Neuronal stem cell (in vitro differentiated cells): ENCODE results near the gene INO80D.
A peak's percentile ranks its signal among the peaks of the same experiment; 100 is the strongest.
"Not testable (repeated sequence)": the region's sequence is repeated elsewhere in the genome, so short reads cannot be mapped to it uniquely, and the experiment has no call there.

Experiments used
- DNase-seq: peaks from one replicate; pipeline ENCODE4 v3.0.0-alpha.2; 2013; ENCODE audit warnings: low spot score
- H2AFZ ChIP-seq: one replicate; pipeline ENCODE4 v1.6.1; 2013; ENCODE audit warnings: mild to moderate bottlenecking, low read length, inconsistent platforms
- H2AK5ac ChIP-seq: 2 replicates; pipeline ENCODE4 v1.6.1; 2013; ENCODE audit warnings: low read depth, mild to moderate bottlenecking, inconsistent platforms, low read length, moderate library complexity, mixed read lengths
- H2BK120ac ChIP-seq: 2 replicates; pipeline ENCODE4 v1.6.1; 2013; ENCODE audit warnings: low read depth, mild to moderate bottlenecking, inconsistent platforms, low read length, moderate library complexity, mixed read lengths
- H2BK12ac ChIP-seq: one replicate; pipeline ENCODE4 v1.6.1; 2013; ENCODE audit warnings: low read length, inconsistent platforms
- H2BK15ac ChIP-seq: 2 replicates; pipeline ENCODE4 v1.6.1; 2013; ENCODE audit warnings: mild to moderate bottlenecking, low read length, inconsistent platforms, mixed read lengths
- H2BK5ac ChIP-seq: one replicate; pipeline ENCODE4 v1.6.1; 2013; ENCODE audit warnings: inconsistent platforms, mild to moderate bottlenecking, low read length, moderate library complexity
- H3K14ac ChIP-seq: one replicate; pipeline ENCODE4 v1.6.1; 2013; ENCODE audit warnings: low read length, inconsistent platforms
- H3K18ac ChIP-seq: 2 replicates; pipeline ENCODE4 v1.6.1; 2013; ENCODE audit warnings: low read length, inconsistent platforms
- H3K23ac ChIP-seq: 2 replicates; pipeline ENCODE4 v1.6.1; 2013; ENCODE audit warnings: low read depth, mild to moderate bottlenecking, mixed read lengths, low read length, inconsistent platforms; ENCODE audit not compliant: poor library complexity
- H3K27ac ChIP-seq: replicated peaks from 3 replicates; pipeline ENCODE4 v1.5.1; 2013; ENCODE audit warnings: low read length, inconsistent platforms
- H3K27me3 ChIP-seq, 3 experiments: 2 replicates each; pipeline ENCODE4 v1.6.1; 2013; ENCODE audit warnings: low read length in 3 of 3, mild to moderate bottlenecking in 2 of 3, inconsistent platforms in 1 of 3, low read depth in 1 of 3, mixed read lengths in 1 of 3, moderate library complexity in 1 of 3; ENCODE audit not compliant: control insufficient read depth in 3 of 3, insufficient read depth in 3 of 3
- H3K36me3 ChIP-seq, 2 donors: replicated peaks in 1 of 2; 2 replicates each; pipeline ENCODE4 v1.6.1; 2013; ENCODE audit warnings: low read length in 2 of 2; ENCODE audit not compliant: control insufficient read depth in 2 of 2, insufficient read depth in 2 of 2
- H3K4ac ChIP-seq: 2 replicates; pipeline ENCODE4 v1.6.1; 2013; ENCODE audit warnings: inconsistent platforms, mild to moderate bottlenecking, low read length, moderate library complexity
- H3K4me1 ChIP-seq, 2 donors: 1 replicate in 1 of 2; 2 replicates in 1 of 2; pipeline ENCODE4 v1.6.1; 2013; ENCODE audit warnings: low read length in 2 of 2, low read depth in 1 of 2; ENCODE audit not compliant: control insufficient read depth in 2 of 2, insufficient read depth in 1 of 2
- H3K4me2 ChIP-seq: one replicate; pipeline ENCODE4 v1.6.1; 2013; ENCODE audit warnings: mild to moderate bottlenecking, low read length, inconsistent platforms; ENCODE audit not compliant: insufficient read depth, poor library complexity, severe bottlenecking
- H3K4me3 ChIP-seq, 2 donors: 2 replicates each; pipeline ENCODE4 v1.5.1; 2013; ENCODE audit warnings: low read length in 2 of 2, mild to moderate bottlenecking in 2 of 2, inconsistent platforms in 1 of 2, moderate library complexity in 1 of 2
- H3K79me1 ChIP-seq: one replicate; pipeline ENCODE4 v1.6.1; 2013; ENCODE audit warnings: low read depth, mild to moderate bottlenecking, inconsistent platforms, low read length, moderate library complexity
- H3K9ac ChIP-seq: one replicate; pipeline ENCODE4 v1.6.1; 2013; ENCODE audit warnings: mild to moderate bottlenecking, low read depth, low read length, inconsistent platforms; ENCODE audit not compliant: poor library complexity
- H3K9me3 ChIP-seq, 2 donors: replicated peaks in 1 of 2; 2 replicates each; pipeline versions ENCODE3 to v1.6.1; 2013; ENCODE audit warnings: low read length in 2 of 2, mild to moderate bottlenecking in 2 of 2, inconsistent platforms in 1 of 2, low read depth in 1 of 2, mixed read lengths in 1 of 2, moderate library complexity in 1 of 2; ENCODE audit not compliant: control insufficient read depth in 2 of 2, insufficient read depth in 1 of 2
- H4K8ac ChIP-seq: one replicate; pipeline ENCODE4 v1.6.1; 2013; ENCODE audit warnings: low read depth, mild to moderate bottlenecking, inconsistent platforms, low read length, moderate library complexity
- H4K91ac ChIP-seq: one replicate; pipeline ENCODE4 v1.6.1; 2013; ENCODE audit warnings: low read length, low read depth, mild to moderate bottlenecking, inconsistent platforms; ENCODE audit not compliant: poor library complexity
- WGBS, 2 donors: extraction: QIAGEN DNeasy Blood & Tissue Kit; methylation state at CpG; one replicate each; pipeline ENCODE4 v1.1.7; 2013; ENCODE audit warnings: missing lambda C conversion rate in 2 of 2, mixed read lengths in 1 of 2; ENCODE audit not compliant: insufficient read length in 2 of 2, insufficient replicate concordance in 1 of 2; ENCODE audit errors: extremely low coverage in 2 of 2; 5-methylcytosine and 5-hydroxymethylcytosine counted together

Gene INO80D

GRCh38 chr2:205994344-205994743, 91.6 kb downstream of the INO80D start:
- Histone ChIP-seq H3K9ac (no peak overlapping the region), H2BK5ac (no peak overlapping the region), H3K4me3 (no peak overlapping the region), H2BK15ac (no peak overlapping the region), H2AFZ (no peak overlapping the region), H3K4me2 (no peak overlapping the region), H4K91ac (no peak overlapping the region), H3K4ac (no peak overlapping the region), H3K4me1 (peaks cover 0 to 6% of the 10 kb centered on the region in 2 donors), H3K18ac (no peak overlapping the region), H3K27me3 (no peaks in the 10 kb centered on the region), H3K79me1 (no peaks in the 10 kb centered on the region), H2AK5ac (no peak overlapping the region), H3K14ac (no peak overlapping the region), H3K36me3 (peaks cover 0 to 10% of the 10 kb centered on the region in 2 donors), H4K8ac (no peak overlapping the region), H3K9me3 (no peaks in the 10 kb centered on the region), H2BK120ac (no peak overlapping the region), H3K23ac (no peak overlapping the region), H2BK12ac (no peak overlapping the region), H3K27ac (no peak overlapping the region)
- no CpG with 5 or more reads among the region's 2 CpGs for whole genome bisulfite sequencing, 2 donors
- no peak for DNase-seq

- H3K79me1 ChIP-seq = no peaks in the 10 kb centered on the region
- H3K4me3 ChIP-seq = no peak overlapping the region
- H3K27me3 ChIP-seq = no peaks in the 10 kb centered on the region
- H4K8ac ChIP-seq = no peak overlapping the region
- H4K91ac ChIP-seq = no peak overlapping the region
- no peak overlapping the region for H2AK5ac ChIP-seq
- H3K27ac ChIP-seq = no peak overlapping the region
- H3K14ac ChIP-seq = no peak overlapping the region
- peaks cover 0 to 3% of the 10 kb centered on the region in 2 donors for H3K36me3 ChIP-seq
- H3K9ac ChIP-seq = no peak overlapping the region
- no peak overlapping the region for H3K23ac ChIP-seq
- H2BK5ac ChIP-seq = no peak overlapping the region
- H2BK120ac ChIP-seq = no peak overlapping the region
- no peak overlapping the region for H3K18ac ChIP-seq
- no peak overlapping the region for H2BK15ac ChIP-seq
- H3K9me3 ChIP-seq = no peaks in the 10 kb centered on the region
- no CpG with 5 or more reads among the region's 2 CpGs for WGBS, 2 donors
- no peak for DNase-seq
- no peak overlapping the region for H2BK12ac ChIP-seq
- peaks cover 0 to 7% of the 10 kb centered on the region in 2 donors for H3K4me1 ChIP-seq
- no peak overlapping the region for H2AFZ ChIP-seq
- H3K4ac ChIP-seq = no peak overlapping the region
- H3K4me2 ChIP-seq = no peak overlapping the region
Measured at GRCh38 chr2:205990104-205990503, 95.9 kb downstream of the INO80D start.

GRCh38 chr2:205989271-205990071, 96.5 kb downstream of the INO80D start:
- no peak overlapping the region for H3K9ac ChIP-seq
- H3K4ac ChIP-seq = no peak overlapping the region
- no CpG with 5 or more reads among the region's 11 CpGs for WGBS, 2 donors
- no peak overlapping the region for H2AFZ ChIP-seq
- H2BK5ac ChIP-seq = no peak overlapping the region
- H2BK15ac ChIP-seq = no peak overlapping the region
- no peaks in the 10 kb centered on the region for H3K27me3 ChIP-seq
- no peak overlapping the region for H2BK120ac ChIP-seq
- peaks cover 0 to 3% of the 10 kb centered on the region in 2 donors for H3K36me3 ChIP-seq
- H3K27ac ChIP-seq = no peak overlapping the region
- H3K4me2 ChIP-seq = no peak overlapping the region
- H3K9me3 ChIP-seq = no peaks in the 10 kb centered on the region
- no peak overlapping the region for H3K23ac ChIP-seq
- no peak overlapping the region for H3K14ac ChIP-seq
- DNase-seq = peak; percentile 12
- no peaks in the 10 kb centered on the region for H3K79me1 ChIP-seq
- no peak overlapping the region for H2BK12ac ChIP-seq
- H3K4me1 ChIP-seq = peaks cover 0 to 7% of the 10 kb centered on the region in 2 donors
- H4K8ac ChIP-seq = no peak overlapping the region
- H2AK5ac ChIP-seq = no peak overlapping the region
- H3K4me3 ChIP-seq = no peak overlapping the region
- no peak overlapping the region for H4K91ac ChIP-seq
- H3K18ac ChIP-seq = no peak overlapping the region

- H2BK5ac ChIP-seq, H2AK5ac ChIP-seq, H3K27ac ChIP-seq, H2BK120ac ChIP-seq, DNase-seq, H3K4me1 ChIP-seq, H3K14ac ChIP-seq, H3K9ac ChIP-seq, H3K4ac ChIP-seq, H2BK15ac ChIP-seq, H2BK12ac ChIP-seq, H4K8ac ChIP-seq, H3K79me1 ChIP-seq, H3K27me3 ChIP-seq, H3K4me2 ChIP-seq, H3K36me3 ChIP-seq, H3K23ac ChIP-seq, H4K91ac ChIP-seq, H2AFZ ChIP-seq, H3K18ac ChIP-seq, H3K9me3 ChIP-seq, H3K4me3 ChIP-seq: not testable (repeated sequence)
- no CpG with 5 or more reads among the region's 1 CpG for WGBS, 2 donors
Measured at GRCh38 chr2:205988681-205989080, 97.3 kb downstream of the INO80D start.
